OCI-M1 (cell line): ENCODE measurements around the gene PPID.
"Not testable (repeated sequence)": the region's sequence is repeated elsewhere in the genome, so short reads cannot be mapped to it uniquely, and the experiment has no call there.

Experiments used
- DNase-seq: peaks from one replicate; lab custom pipeline; 2025; lab: John Stamatoyannopoulos, UW

PPID gene

DNA sequence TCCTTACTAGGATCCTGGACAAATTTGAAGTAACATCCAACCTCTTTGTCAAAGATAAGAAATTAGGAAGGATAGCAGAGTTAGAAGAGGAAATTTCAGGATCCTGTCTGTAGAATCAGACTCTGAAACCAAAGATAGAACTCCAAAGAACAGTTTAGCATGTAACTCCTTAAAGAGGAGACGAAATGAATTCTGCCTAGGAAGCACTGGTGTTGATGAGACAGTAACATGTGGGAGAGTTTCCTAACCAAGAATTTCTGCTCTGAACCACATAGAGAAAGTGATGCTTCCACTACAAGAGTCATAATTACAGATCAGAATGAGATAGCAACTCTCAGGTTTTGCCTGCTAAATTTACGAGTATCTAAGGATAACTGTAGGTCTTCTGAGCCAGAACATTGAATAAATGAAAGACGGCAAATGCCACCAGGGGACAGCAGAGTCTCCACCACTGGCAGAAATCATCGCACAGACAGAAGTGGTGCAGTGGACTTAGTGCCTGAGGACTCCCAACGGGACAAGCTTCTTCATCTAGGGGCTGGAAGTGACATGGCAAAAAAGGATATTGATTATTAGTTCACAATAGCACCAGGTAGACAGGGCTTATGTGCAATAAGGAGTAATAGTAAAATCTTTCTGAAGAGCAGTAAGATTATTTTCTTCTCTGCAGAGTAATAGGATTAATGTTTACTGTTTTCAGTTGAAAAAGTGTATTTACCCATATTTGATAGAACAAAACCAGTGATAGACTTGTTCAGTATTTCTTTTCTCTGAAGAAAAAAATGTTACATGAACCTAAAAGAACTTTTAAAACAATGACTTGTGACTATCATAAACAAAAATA, 6.7 kb upstream of the PPID start:
- peak; percentile 89 for DNase-seq

DNA sequence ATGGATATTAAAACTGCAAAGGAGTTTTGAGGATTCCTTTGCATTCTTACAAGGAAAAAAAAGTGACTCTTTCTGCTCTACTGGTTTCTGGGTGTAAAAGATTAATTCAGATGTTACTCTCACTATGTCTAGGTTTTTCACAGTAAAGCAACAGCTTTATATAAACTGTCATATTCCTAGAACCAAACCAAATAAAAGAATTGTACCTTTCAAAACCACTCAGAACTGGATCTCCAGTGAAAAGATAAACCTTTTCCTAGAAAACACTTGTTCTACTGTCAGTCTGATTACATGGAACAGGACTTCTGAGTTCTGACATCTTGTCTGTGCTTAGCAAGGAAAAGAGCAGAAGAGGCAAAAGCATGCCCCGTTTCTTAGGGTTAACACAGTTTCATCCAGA, 5.0 kb upstream of the PPID start:
- peak; percentile 80 for DNase-seq

DNA sequence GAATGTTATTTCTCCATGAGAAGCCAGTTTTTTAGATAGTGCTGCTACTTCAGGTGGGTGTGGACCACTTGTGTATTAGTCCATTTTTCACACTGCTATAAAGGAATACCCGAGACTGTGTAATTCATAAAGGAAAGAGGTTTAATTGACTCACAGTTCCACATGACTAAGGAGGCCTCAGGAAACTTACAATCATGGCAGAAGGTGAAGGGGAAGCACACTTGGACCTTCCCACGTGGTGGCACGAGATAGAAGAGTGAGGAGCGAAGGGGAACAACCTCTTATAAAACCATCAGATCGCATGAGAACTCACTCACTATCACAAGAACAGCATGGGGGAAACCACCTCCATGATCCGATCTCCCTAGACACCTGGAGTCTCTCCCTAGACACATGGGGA, 3.4 kb upstream of the PPID start:
- DNase-seq, result no peak

DNA sequence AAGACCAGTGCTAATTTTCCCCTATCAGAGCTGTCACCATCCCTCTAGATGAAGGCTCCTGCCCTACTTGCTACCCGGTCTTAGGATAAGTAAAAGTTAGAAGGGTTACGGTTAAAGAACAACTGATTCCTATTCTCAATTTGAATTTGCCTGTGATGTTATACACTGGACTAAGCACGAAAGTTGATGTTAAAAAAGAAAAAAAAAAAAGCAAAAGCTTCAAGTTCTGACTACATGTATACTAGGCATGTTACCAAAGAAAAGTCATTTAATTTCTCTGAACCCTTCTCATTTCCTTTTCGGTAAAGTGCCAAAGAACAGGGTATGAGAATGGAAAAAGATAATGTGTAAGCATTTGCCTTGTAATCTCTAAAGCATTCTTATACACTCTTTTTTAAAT, 1.4 kb upstream of the PPID start:
- DNase-seq, result no peak

DNA sequence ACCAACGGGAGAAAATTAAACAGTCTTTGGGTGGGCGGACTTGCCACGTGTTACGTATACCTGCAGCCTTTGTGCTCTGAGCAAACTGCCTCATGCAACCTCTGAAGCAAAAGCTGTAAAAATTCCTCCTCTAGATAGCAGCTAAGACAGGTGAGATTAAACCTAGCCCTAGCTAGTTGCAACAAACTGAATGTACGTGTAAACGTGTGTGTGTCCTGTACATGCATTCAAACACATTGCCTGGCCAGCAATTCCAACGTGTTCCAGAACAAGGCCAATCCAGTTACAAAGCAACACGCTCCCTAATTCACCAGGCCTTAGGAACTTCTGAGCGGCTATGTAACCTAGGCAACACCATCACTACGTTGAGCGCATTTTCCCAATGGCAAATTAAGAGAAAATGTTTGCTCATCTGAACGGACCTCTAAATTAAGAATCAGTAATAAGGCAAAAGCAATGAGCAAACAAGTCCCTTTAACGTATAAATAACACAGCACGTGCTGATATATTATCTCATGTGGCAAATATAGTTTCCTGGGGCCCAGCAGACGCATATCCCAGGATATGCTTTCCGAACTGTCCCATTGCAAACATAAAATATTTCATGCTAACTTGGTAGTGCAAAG, 792 bp downstream of the PPID start:
- DNase-seq, result peak; percentile 48

DNA sequence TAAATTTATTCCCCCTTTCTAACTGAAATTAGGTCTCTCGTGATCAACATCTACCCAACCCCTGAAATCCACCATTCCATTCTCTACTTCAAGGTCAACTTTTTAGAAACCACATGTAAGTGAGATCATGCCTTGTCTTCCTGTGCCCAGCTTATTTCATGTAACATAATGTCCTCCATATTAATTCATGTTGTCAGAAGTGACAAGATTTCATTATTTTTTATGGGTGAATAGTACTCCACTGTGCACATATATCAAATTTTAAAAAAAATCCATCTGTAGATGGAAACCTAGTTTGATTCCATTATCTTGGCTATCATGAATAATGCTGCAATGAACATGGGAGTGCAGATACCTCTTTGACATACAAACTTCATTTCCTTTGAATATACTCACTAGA, 1.5 kb downstream of the PPID start:
- no peak for DNase-seq

DNA sequence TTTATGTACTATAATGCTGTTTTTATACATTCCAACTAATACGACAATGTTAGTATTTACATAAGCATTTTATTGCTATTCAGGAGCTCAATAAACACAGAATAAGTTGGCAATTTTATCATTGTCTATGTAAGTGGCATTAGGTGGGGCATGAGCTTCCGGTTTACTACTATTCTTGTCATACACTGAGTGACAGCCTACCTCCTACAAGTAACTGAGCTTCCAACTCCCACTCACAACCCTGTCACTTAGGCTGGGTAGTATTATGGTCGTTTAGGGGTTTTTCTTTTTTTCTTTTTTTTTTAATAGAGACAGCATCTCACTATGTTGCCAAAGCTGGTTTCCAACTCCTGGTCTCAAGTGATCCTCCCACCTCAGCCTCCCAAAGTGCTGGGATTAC, 7.4 kb downstream of the PPID start:
- no peak for DNase-seq

DNA sequence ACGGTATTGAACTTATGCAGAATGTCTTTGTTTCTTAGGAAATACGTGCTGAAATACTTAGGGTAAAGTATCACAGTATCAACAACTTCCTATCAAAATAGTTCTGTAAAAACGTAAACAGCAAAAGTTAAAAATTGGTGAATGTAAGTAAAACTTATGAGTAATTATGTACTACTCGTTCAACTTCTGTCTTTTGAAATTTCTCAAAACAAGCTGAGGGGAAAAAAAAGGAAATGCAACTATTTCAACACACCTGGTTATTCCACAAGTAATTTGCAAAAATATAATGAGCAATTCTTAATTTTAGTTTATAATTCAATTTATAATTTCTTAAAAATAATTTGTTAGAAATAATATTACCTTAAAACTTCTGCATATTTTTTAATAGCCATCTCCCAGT, 8.3 kb downstream of the PPID start:
- no peak for DNase-seq

DNA sequence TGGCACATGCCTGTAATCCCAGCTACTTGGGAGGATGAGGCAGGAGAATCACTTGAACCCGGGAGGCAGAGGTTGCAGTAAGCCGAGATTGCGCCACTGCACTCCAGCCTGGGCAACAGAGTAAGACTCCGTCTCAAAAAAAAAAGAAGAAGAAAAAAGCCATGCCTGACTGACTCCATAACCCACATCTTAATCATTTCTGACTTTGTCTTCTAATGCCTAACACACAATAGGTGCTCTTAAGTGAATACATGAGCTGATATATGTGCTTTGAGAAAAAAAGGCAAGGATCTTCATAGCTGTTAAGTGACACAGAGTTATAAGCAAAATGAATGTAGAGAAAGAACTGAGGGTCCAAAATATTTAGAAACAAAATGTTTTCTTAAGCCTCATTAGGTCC, 10.6 kb downstream of the PPID start:
- not testable (repeated sequence) for DNase-seq

DNA sequence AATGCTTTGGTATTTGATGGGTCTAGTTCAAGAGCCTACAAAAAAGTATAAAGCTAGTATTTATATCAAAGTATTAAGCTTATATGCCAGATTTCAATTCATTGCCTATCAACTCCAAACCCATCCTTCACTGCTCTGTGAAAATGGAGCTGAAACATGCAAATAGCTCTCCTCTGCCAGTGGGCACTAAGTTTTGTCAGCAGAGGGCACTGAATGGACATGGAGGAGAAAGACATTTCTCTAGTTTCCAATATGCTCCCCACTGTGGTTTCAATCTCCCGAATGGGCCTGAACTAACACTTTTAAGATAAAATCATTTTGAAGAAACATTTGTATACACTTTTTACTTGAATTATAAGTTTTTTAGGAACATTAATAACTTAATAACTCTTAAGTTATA, 12.4 kb downstream of the PPID start:
- peak; percentile 25 for DNase-seq

DNA sequence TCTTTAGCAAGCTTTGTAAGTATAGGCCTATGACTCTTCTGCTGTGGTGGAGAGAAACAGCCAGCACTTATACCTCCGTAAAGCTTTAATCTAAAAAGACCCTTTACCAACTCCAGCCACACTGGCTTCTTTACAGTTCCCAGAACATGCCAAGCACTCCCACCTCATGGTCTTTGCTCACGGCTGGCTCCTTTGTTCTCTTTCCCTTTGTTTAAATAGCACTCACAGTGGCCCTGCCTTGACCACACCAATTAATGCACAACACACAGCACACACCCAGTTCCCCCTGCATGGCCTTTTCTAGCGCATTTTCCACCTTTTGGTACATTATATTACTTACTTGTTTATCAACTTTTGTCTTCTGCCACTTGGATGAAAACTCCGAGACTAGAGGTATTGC, 18.9 kb downstream of the PPID start:
- DNase-seq, result no peak

DNA sequence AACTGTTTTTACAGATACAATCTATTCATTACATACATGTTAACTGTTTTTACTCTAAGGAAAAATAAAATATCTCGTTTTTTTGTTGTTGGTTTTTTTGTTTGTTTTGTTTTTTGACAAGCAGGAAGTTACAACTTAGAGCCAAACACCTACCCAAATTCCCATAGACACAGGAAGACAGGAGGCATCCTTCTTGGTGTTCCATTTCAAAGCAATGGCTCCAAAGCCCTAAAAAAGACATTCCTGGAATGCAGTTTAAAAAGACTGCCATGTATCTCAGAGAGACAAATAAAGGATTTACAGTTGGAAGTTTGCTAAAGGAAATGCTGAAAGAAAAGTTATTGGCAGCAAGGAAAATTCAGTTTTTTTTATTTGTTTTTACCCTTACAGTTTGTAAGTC, 34.4 kb downstream of the PPID start:
- DNase-seq, result no peak

DNA sequence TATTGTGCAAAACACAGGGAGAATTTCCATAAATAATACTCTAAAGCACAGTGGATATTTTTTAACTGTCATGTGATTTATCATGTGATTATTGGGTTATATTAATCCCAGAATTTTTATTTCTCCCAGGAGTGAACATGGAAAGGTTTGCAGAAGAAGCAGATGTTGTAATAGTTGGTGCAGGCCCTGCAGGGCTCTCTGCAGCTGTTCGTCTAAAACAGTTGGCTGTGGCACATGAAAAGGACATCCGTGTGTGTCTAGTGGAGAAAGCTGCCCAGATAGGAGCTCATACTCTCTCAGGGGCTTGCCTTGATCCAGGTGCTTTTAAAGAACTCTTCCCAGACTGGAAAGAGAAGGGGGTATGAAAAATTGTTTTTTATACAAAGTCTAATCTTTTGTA, 41.1 kb downstream of the PPID start:
- DNase-seq, result no peak

DNA sequence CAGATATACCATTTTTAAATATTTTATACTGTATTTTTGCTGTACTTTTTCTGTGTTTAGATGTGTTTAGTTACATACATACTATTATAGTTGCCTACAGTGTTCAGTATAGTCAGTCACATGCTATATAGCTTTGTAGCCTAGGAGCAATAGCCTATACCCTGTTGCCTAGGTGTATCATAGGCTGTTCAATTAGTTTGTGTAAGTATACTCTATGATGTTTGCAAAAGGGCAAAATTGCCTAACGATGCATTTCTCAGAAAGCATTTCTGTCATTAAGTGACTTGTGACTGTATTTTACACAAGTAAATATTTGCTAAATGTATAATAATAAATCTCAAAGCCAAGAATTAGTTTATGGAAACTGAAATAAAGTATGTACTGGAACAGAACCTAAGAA, 41.6 kb downstream of the PPID start:
- DNase-seq, result no peak

DNA sequence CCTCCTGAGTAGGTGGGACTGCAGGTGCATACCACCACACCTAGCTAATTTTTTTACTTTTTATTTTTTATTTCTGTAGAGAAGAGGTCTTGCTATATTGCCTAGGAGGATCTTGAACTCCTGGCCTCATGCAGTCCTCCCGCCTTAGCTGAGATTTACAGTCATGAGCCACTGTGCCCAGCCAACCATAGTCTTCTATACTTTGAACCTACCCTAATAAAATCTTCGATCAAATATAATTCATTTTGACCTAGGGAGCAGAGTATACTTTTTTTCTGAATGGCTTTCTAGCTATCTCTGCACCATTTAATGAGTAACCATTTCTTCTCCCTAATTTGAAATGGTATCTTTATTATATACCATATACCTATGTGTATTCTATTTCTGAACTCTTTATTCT, 44.4 kb downstream of the PPID start:
- no peak for DNase-seq

DNA sequence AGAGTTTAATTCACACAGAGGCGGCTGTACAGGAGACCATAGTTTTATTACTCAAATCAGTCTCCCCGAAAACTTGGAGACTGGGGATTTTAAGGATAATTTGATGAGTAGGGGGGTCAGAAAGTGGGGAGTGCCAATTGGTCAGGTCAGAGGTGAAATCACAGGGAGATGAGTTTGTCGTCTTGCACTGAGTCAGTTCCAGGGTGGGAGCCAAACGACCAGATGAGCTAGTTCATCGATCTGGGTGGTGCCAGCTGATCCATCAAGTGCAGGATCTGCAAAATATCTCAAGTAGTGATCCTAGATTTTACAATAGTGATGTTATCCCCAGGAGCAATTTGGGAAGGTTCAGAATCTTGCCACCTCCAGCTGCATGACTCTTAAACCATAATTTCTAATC, 47.1 kb downstream of the PPID start:
- no peak for DNase-seq

DNA sequence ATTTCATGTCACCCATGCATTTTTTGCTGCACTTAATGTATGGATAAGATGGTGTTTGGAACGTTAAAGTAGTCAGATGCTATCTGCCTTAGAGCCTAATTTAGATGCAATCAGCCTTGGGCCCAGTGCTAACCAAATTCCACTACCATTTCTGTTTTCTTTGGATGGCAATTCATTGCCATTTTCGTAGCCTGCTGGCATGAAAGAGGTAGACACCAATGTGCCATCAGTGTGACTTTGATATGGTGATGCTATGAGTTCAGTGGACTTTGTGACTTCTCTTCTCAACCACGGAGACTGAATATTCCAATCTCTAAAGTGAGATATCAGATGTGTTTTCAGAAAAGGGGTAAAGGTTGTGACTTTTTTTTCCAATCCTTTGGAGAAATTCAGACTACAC, 49.6 kb downstream of the PPID start:
- no peak for DNase-seq

DNA sequence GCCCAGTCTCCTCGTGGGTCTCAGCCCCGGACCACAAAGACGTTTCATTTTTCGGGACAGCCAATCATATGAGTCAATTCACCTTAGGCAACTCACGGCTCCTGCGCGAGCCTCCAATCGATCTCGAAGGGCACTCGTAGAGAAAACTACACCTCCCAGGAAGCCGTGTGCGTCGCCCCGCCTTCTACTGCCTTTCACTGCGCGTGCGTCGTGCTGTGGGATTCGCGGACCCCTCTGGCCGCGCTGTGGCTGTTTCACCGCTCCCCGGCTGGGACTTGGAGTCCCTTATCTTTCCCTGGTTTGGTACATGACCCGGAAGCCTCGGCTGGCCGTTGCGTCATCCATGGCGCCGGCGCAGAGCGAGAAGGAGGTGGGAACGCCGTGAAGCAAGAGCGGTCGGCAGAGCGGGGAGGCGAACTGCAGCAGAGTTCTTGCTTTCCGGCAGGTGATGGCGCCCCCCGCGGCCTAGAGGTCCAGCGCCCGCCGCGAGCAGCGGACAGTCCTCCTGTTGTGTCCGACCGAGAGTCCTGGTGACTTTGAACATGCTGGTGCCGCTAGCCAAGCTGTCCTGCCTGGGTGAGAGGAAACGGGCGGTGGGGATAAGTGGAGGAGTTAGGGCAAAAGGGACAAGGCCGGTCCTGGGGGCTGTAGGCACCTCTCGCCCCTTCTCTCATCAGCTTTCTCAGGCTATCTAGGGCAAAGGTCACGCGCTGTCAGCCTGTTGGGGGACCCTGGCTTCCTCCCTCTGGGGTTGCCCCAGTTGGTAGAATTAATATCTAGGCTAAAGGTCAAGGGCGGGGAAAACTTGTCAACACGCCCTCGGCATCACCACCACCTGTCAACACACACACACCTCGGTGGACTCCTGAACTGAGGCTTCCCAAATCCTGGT, 51.0 kb downstream of the PPID start, which contains the start of gene ETFDH:
Gene ETFDH, plus strand, starts transcription at position 382 of the 892 bp plus-strand sequence. Its CDS starts 161 bp downstream, at position 543.
- peak; percentile 100 for DNase-seq

DNA sequence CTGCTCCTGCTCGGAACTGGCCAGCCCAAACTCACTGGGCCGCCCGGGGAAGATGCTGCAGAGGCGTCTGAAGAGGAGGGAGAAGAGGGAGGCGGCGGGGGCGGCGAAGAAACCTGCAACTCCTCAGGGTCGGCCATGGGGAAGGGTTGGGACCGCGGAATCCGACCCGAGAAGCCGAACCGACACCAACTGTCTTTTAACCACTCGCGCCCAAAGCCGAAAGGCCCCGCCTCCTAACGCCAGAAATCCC, 51.6 kb downstream of the PPID start, which contains the start of gene C4orf46:
Gene C4orf46, minus strand, starts transcription at position 223 of the 250 bp plus-strand sequence. Its CDS starts 86 bp downstream, at position 137.
- no peak for DNase-seq

DNA sequence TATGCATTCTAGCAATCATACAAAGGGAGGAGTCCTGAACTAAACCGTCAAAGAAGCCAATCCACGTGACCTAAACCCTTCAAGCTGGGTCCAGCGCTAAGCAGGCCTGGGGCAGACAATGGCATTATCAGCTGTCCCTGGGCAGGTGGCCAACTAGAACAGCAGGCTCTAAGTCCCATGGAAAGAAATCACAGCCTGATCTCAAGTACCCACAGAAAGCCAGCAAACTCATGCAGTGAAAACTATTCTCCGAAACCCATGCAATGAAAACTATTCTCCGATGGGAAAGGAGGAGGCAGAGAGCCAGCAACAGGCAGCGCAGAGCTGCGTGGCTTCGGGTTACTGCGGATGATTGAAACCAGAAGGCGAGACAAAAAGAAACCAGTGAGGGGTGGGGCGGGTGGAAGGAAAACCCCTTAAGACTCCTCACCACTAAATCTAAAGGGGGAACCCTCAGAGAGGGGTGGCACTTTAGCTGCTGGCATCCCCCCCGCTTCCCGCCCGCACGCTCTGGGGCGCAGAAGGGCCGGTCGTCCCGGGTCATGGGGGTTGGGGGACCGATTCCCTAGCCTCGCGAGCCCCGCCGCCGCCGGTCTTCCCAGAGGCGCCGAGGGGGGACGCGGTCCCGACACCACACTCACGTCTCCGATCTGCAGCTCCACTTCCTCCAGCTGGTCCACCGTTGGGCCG, 52.1 kb downstream of the PPID start:
- DNase-seq, result peak; percentile 92

DNA sequence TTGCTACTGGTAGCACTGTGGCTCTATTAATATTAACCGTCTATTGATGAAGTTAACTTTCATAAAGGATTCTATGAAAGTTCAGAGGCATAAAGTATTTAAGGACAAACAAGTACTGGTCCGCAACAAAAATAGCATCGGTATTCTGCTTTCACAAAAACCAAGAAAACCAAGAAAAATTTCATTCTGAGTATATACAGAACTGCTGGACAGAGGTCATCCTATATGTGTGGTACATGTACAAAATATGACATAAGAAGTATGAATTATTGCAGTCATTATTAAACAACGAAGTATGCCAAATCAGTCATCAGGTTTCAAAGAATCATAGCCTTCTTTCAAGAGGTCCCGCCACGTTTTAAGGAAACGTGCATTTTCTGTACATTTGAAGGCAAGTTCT, 53.9 kb downstream of the PPID start:
- DNase-seq, result no peak

DNA sequence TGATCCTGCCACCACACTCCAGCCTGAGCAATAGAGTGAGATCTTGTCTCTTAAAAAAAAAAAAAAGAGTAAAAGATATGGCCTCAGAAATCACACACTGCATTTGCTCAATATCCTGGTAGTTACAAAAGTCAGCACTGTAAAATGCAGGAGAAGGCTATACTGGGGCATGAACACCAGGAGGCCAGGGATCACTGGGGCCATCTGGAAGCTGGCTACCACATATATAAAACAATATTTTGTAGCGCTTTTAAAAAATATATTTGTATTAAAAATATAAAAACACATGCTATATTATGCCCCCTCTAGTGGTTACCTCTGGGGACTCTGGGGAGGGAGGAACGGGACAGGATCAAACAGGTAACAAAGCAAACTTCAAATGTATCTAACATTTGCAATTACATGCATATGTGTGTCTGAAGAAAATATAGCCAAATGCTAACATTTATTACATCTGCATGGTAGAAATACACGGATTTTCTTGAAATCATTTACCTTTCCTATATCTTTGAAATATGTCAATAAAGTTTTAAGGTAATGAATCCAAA, 55.5 kb downstream of the PPID start:
- DNase-seq, result peak; percentile 71
